NT2/D1 (cell line): ENCODE data around the gene TRIM22.
"Not testable (repeated sequence)": the region's sequence is repeated elsewhere in the genome, so short reads cannot be mapped to it uniquely, and the experiment has no call there.

Experiments used
- DNase-seq: peaks from one replicate; pipeline ENCODE4 v3.0.0-alpha.2; 2011; ENCODE audit warnings: low read depth, low spot score
- H3K27me3 ChIP-seq: 2 replicates; pipeline ENCODE4 v1.6.0; 2011; ENCODE audit warnings: mild to moderate bottlenecking; ENCODE audit not compliant: insufficient read length, insufficient read depth
- H3K36me3 ChIP-seq: 2 replicates; pipeline ENCODE4 v1.6.1; 2011; ENCODE audit warnings: mild to moderate bottlenecking, low read length, mixed read lengths; ENCODE audit not compliant: insufficient read depth, insufficient read length
- H3K4me1 ChIP-seq: 2 replicates; pipeline ENCODE4 v1.5.1; 2011; ENCODE audit not compliant: insufficient read depth, insufficient read length
- H3K4me3 ChIP-seq: 2 replicates; pipeline ENCODE4 v1.5.1; 2011; ENCODE audit warnings: low read depth; ENCODE audit not compliant: insufficient read length
- H3K9ac ChIP-seq: 2 replicates; pipeline ENCODE4 v1.6.0; 2011; ENCODE audit warnings: low read depth; ENCODE audit not compliant: insufficient read length
- H3K9me3 ChIP-seq: 2 replicates; pipeline ENCODE4 v1.5.1; 2011; ENCODE audit warnings: mild to moderate bottlenecking, low read length; ENCODE audit not compliant: insufficient read depth
- SUZ12 ChIP-seq: IDR thresholded peaks from 2 replicates; pipeline ENCODE4 v1.6.1; 2011; ENCODE audit not compliant: insufficient read length, insufficient read depth; ENCODE audit errors: extremely low read depth
- YY1 ChIP-seq: IDR thresholded peaks from 2 replicates; pipeline ENCODE4 v1.6.1; 2011; ENCODE audit not compliant: insufficient read length, insufficient read depth
- ZNF274 ChIP-seq: IDR thresholded peaks from 2 replicates; pipeline ENCODE4 v1.6.1; 2011; ENCODE audit warnings: mild to moderate bottlenecking, low read depth, low read length

TRIM22 gene

GRCh38 chr11:5703741-5704536, 14.3 kb downstream of the TRIM22 start:
- no peaks in the 10 kb centered on the region for H3K9me3 ChIP-seq

DNA sequence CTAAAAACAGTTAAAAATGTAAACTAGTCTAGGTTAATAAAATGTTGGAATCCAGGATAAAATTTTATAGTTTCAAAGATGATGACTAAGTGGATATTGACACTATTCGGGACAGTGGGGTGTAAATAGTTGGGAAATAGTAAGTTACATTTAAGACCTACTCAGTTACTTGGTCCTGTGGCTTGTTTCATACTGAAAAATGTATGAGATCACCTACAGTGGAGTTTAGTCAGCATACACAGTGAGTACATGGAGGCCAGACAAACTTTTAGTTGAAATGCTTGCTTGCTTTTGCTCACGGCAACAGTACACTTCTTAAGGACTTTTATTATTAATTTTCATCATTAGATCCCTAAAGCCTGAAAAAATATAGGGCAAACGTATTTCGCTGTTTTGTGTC, 16.1 kb downstream of the TRIM22 start:
- Histone ChIP-seq H3K4me3 (no peak overlapping the region), H3K4me1 (no peaks in the 10 kb centered on the region), H3K36me3 (peaks cover 6% of the 10 kb centered on the region), H3K27me3 (no peaks in the 10 kb centered on the region), H3K9me3 (no peaks in the 10 kb centered on the region), H3K9ac (no peak overlapping the region)
- no peak for DNase-seq
- no peak for TF ChIP-seq ZNF274
- no peak for TF ChIP-seq YY1
- no peak for TF ChIP-seq SUZ12

More at GRCh38 chr11:5703741-5704536, 14.3 kb downstream of the TRIM22 start:
- Histone ChIP-seq H3K4me3 (no peak overlapping the region), H3K27me3 (no peaks in the 10 kb centered on the region), H3K9ac (no peak overlapping the region), H3K4me1 (no peaks in the 10 kb centered on the region), H3K36me3 (peaks cover 5% of the 10 kb centered on the region)
- TF ChIP-seq YY1 (no peak), ZNF274 (no peak), SUZ12 (no peak)
- no peak for DNase-seq

GRCh38 chr11:5712507-5712906, 22.9 kb downstream of the TRIM22 start:
- TF ChIP-seq SUZ12 (no peak), YY1 (no peak), ZNF274 (no peak)
- no peak overlapping the region for H3K4me3 ChIP-seq
- H3K4me1 ChIP-seq, result no peaks in the 10 kb centered on the region
- no peaks in the 10 kb centered on the region for H3K9me3 ChIP-seq
- H3K27me3 ChIP-seq, result no peaks in the 10 kb centered on the region
- no peak overlapping the region for H3K9ac ChIP-seq
- no peak for DNase-seq
- H3K36me3 ChIP-seq, result peaks cover 4% of the 10 kb centered on the region

- Histone ChIP-seq H3K36me3 (peaks cover 4% of the 10 kb centered on the region), H3K4me1 (no peaks in the 10 kb centered on the region), H3K27me3 (no peaks in the 10 kb centered on the region), H3K4me3 (no peak overlapping the region), H3K9me3 (no peaks in the 10 kb centered on the region), H3K9ac (no peak overlapping the region)
- no peak for DNase-seq
- no peak for TF ChIP-seq ZNF274
- TF ChIP-seq SUZ12, result no peak
- no peak for TF ChIP-seq YY1
Measured at GRCh38 chr11:5713695-5714094, 24.1 kb downstream of the TRIM22 start.

DNA sequence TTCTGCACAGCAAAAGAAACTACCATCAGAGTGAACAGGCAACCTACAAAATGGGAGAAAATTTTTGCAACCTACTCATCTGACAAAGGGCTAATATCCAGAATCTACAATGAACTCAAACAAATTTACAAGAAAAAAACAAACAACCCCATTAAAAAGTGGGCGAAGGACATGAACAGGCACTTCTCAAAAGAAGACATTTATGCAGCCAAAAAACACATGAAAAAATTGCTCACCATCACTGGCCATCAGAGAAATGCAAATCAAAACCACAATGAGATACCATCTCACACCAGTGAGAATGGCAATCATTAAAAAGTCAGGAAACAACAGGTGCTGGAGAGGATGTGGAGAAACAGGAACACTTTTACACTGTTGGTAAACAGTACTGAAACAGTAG, 26.9 kb downstream of the TRIM22 start:
- H3K9ac ChIP-seq, DNase-seq, H3K9me3 ChIP-seq, H3K27me3 ChIP-seq, H3K4me3 ChIP-seq, H3K36me3 ChIP-seq, H3K4me1 ChIP-seq: not testable (repeated sequence)

- Histone ChIP-seq H3K9me3 (no peaks in the 10 kb centered on the region), H3K4me1 (no peaks in the 10 kb centered on the region), H3K4me3 (no peak overlapping the region), H3K9ac (no peak overlapping the region), H3K27me3 (no peaks in the 10 kb centered on the region), H3K36me3 (no peaks in the 10 kb centered on the region)
- no peak for DNase-seq
- TF ChIP-seq SUZ12, result no peak
- no peak for TF ChIP-seq ZNF274
- no peak for TF ChIP-seq YY1
Measured at GRCh38 chr11:5719703-5720495, 30.3 kb downstream of the TRIM22 start.

DNA sequence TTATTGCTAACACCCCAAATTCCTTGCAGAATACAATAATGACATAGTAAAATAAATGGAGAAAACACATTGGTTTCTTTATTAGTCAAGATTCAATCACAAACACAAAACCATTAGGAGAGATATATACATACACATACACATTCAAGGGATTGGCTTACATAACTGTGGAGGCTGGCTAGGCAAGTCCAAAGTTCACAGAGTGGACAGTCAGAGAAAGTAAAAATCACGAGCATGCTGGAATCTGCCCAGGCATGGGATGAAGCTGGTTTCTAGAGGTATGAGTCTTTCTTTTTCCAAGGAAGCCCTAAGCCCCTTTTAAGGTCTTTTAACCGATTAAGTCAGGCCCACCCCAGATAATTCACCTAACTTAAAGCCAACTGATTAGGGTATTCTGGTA, 33.0 kb downstream of the TRIM22 start:
- no peak for DNase-seq
- Histone ChIP-seq H3K4me3 (no peak overlapping the region), H3K9ac (no peak overlapping the region), H3K27me3 (no peaks in the 10 kb centered on the region), H3K4me1 (no peaks in the 10 kb centered on the region), H3K9me3 (no peaks in the 10 kb centered on the region), H3K36me3 (no peaks in the 10 kb centered on the region)
- TF ChIP-seq YY1 (no peak), ZNF274 (no peak), SUZ12 (no peak)
